Hepatocyte (in vitro differentiated cells): Measurements from ENCODE around the gene ALK. TPM values are rescaled to one million over a fixed set of nuclear protein-coding genes. Genes with fewer than 3 reads are reported as not detected.

ENCODE experiments used
- DNase-seq: peaks from one replicate; pipeline ENCODE4 v3.0.0-alpha.2; 2016; ENCODE audit warnings: low spot score
- H2AFZ ChIP-seq: fragments of 200-600 bp; sonication (generic); 2 replicates; pipeline ENCODE4 v1.6.0; 2016; ENCODE audit warnings: antibody characterized with exemption, mild to moderate bottlenecking
- H3K27ac ChIP-seq: fragments of 200-600 bp; sonication (generic); 2 replicates; pipeline ENCODE4 v1.5.1; 2016; ENCODE audit warnings: mild to moderate bottlenecking
- H3K27me3 ChIP-seq: fragments of 200-600 bp; sonication (generic); 2 replicates; pipeline ENCODE4 v1.6.1; 2016
- H3K36me3 ChIP-seq: fragments of 200-600 bp; sonication (generic); replicated peaks from 2 replicates; pipeline ENCODE4 v1.5.1; 2016; ENCODE audit warnings: low read depth; ENCODE audit not compliant: insufficient read depth
- H3K4me1 ChIP-seq: fragments of 200-600 bp; sonication (generic); 2 replicates; pipeline ENCODE4 v1.5.1; 2016; ENCODE audit warnings: mild to moderate bottlenecking, moderate library complexity; ENCODE audit not compliant: insufficient read depth
- H3K4me2 ChIP-seq: fragments of 200-600 bp; sonication (generic); 2 replicates; pipeline ENCODE4 v1.6.0; 2016
- H3K4me3 ChIP-seq: fragments of 200-600 bp; sonication (generic); 2 replicates; pipeline ENCODE4 v1.5.1; 2016; ENCODE audit warnings: mild to moderate bottlenecking
- H3K79me2 ChIP-seq: fragments of 200-600 bp; sonication (generic); 2 replicates; pipeline ENCODE4 v1.6.0; 2017; ENCODE audit warnings: mild to moderate bottlenecking
- H3K9me2 ChIP-seq: fragments of 200-600 bp; sonication (generic); replicated peaks from 2 replicates; pipeline ENCODE4 v1.6.0; 2017; ENCODE audit warnings: mild to moderate bottlenecking; ENCODE audit not compliant: insufficient read depth
- H3K9me3 ChIP-seq: fragments of 200-600 bp; sonication (generic); 2 replicates; pipeline ENCODE4 v1.5.1; 2016; ENCODE audit warnings: low read depth, mild to moderate bottlenecking
- H4K20me1 ChIP-seq: fragments of 200-600 bp; sonication (generic); 2 replicates; pipeline ENCODE4 v1.6.0; 2016; ENCODE audit warnings: mild to moderate bottlenecking; ENCODE audit not compliant: insufficient read depth, poor library complexity, severe bottlenecking
- CTCF ChIP-seq: fragments of 200-600 bp; sonication (generic); IDR thresholded peaks from 2 replicates; pipeline ENCODE4 v1.5.1; 2016; ENCODE audit warnings: antibody characterized with exemption, mild to moderate bottlenecking; ENCODE audit not compliant: poor library complexity
- EZH2 ChIP-seq: fragments of 200-600 bp; sonication (generic); IDR thresholded peaks from 2 replicates; pipeline ENCODE4 v1.6.1; 2016; ENCODE audit warnings: antibody characterized with exemption, mild to moderate bottlenecking, borderline replicate concordance
- EZH2phosphoT487 ChIP-seq: fragments of 200-600 bp; sonication (generic); IDR thresholded peaks from one replicate; pipeline ENCODE4 v1.6.1; 2018; ENCODE audit warnings: antibody characterized with exemption, mild to moderate bottlenecking, low read depth, moderate library complexity; ENCODE audit not compliant: unreplicated experiment, severe bottlenecking
- WGBS: methylation state at CpG from one replicate; pipeline ENCODE4 v1.1.6; 2016; ENCODE audit warnings: low lambda C conversion rate; ENCODE audit errors: missing lambda C conversion rate; 5-methylcytosine and 5-hydroxymethylcytosine counted together
- polyA plus RNA-seq: library from polyadenylated mRNA; unstranded; fragments of >200 nt; fragmentation: Nextera tagmentation; extraction: Ambion mirVana; gene quantifications from 2 replicates; pipeline ENCODE4 v1.2.1, GENCODE V29; 2016
- total RNA-seq: library from RNA; depleted of rRNA; stranded (reverse); fragments of >200 nt; gene quantifications from 2 replicates; pipeline ENCODE4 v1.2.3, GENCODE V29; 2014

The ALK gene
- total and polyA plus RNA-seq, 2 experiments from 2014 or later, result 0.16 to 0.27 TPM

GRCh38 chr2:29598978-29599377, 322.4 kb downstream of the ALK start:
- H3K27ac ChIP-seq, result no peak overlapping the region
- H3K27me3 ChIP-seq, result no peaks in the 10 kb centered on the region
- H3K4me1 ChIP-seq, result no peaks in the 10 kb centered on the region
- no peaks in the 10 kb centered on the region for H4K20me1 ChIP-seq
- H3K9me2 ChIP-seq, result no peaks in the 10 kb centered on the region
- H3K36me3 ChIP-seq, result no peaks in the 10 kb centered on the region
- TF ChIP-seq EZH2, result no peak
- no peak for TF ChIP-seq CTCF
- no peak for TF ChIP-seq EZH2phosphoT487
- no peak overlapping the region for H3K4me2 ChIP-seq
- DNase-seq, result no peak
- no peaks in the 10 kb centered on the region for H3K9me3 ChIP-seq
- H3K4me3 ChIP-seq, result no peak overlapping the region
- H2AFZ ChIP-seq, result no peak overlapping the region
- 63% methylated on average over 2 of the region's 2 CpGs for whole genome bisulfite sequencing
- H3K79me2 ChIP-seq, result no peaks in the 10 kb centered on the region

DNA sequence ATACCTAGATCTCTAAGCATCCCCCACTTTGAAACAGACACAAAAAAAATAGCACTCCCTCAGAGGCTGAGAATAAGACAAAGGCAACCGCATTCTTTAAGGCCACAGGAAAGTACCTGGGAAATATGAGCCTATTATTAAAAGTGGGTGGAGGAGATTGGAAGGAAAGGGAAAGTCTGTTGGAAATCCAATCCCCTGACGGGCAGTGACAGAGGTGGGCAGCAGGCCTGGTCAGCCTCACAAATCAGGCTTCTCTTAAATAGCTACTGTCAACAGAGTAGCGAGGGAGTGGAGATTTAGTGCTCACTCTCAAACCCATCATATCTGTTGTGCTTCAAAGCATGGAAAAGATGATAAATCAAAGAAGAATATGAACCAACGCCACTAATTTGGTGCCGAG, 324.4 kb downstream of the ALK start:
- no peak overlapping the region for H2AFZ ChIP-seq
- no peak for DNase-seq
- H3K79me2 ChIP-seq, result no peaks in the 10 kb centered on the region
- no peaks in the 10 kb centered on the region for H3K27me3 ChIP-seq
- TF ChIP-seq EZH2phosphoT487, result no peak
- no peak for TF ChIP-seq EZH2
- TF ChIP-seq CTCF, result no peak
- no peak overlapping the region for H3K4me3 ChIP-seq
- no peak overlapping the region for H3K4me2 ChIP-seq
- no peaks in the 10 kb centered on the region for H3K9me2 ChIP-seq
- no peak overlapping the region for H3K27ac ChIP-seq
- WGBS, result 61% methylated on average over 5 of the region's 5 CpGs
- no peaks in the 10 kb centered on the region for H3K4me1 ChIP-seq
- H4K20me1 ChIP-seq, result no peaks in the 10 kb centered on the region
- H3K36me3 ChIP-seq, result no peaks in the 10 kb centered on the region
- no peaks in the 10 kb centered on the region for H3K9me3 ChIP-seq

DNA sequence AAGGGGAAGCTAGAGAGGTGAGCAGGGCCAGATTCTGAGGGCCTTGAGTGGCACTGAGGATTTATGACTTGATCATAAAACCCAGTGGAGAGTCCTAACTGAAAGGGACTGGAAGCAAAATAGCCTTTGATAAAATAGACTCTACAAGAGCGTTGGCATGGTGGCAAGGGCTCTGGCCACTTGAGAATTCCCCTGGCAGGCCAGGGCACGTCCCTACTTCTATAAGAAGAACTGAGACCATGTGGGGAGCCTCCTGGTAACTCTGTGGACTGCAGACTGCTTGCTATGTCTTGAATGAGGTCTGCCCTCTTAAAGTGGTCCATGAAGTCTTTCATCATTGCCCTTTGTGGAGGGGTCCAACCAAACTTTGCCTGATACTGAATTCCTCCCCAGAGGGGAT, 324.8 kb downstream of the ALK start:
- Histone ChIP-seq H2AFZ (no peak overlapping the region), H3K4me2 (no peak overlapping the region)

More for the DNA sequence above, 324.8 kb downstream of the ALK start:
- Histone ChIP-seq H4K20me1 (no peaks in the 10 kb centered on the region), H3K9me2 (no peaks in the 10 kb centered on the region), H3K36me3 (no peaks in the 10 kb centered on the region), H3K27me3 (no peaks in the 10 kb centered on the region), H3K4me1 (no peaks in the 10 kb centered on the region), H3K79me2 (no peaks in the 10 kb centered on the region), H3K4me3 (no peak overlapping the region), H3K27ac (no peak overlapping the region), H3K9me3 (no peaks in the 10 kb centered on the region)
- no peak for DNase-seq
- 87% methylated on average over 2 of the region's 2 CpGs for WGBS
- TF ChIP-seq EZH2phosphoT487 (no peak), CTCF (no peak), EZH2 (no peak)
